Liver (tissue), 9 donors: ENCODE data around the gene LRRC8A. TPM values are rescaled to one million over a fixed set of nuclear protein-coding genes. Genes with fewer than 3 reads are reported as not detected.
A peak's percentile ranks its signal among the peaks of the same experiment; 100 is the strongest.

Source experiments
- DNase-seq: peaks from one replicate; pipeline ENCODE4 v3.0.0-alpha.2; 2017; ENCODE audit warnings: low spot score
- H3K27ac ChIP-seq, 2 donors: one replicate each; pipeline ENCODE4 v1.7.0; 2013; ENCODE audit warnings: inconsistent platforms in 2 of 2, low read length in 2 of 2, control low read depth in 1 of 2, low read depth in 1 of 2, mild to moderate bottlenecking in 1 of 2
- H3K27me3 ChIP-seq, 4 donors: one replicate each; pipeline versions ENCODE4 v1.6.1 to v1.7.0; 2013; ENCODE audit warnings: low read length in 3 of 4, inconsistent platforms in 1 of 4, mild to moderate bottlenecking in 1 of 4, moderate library complexity in 1 of 4; ENCODE audit not compliant: control insufficient read depth in 4 of 4, insufficient read depth in 4 of 4
- H3K36me3 ChIP-seq, 4 donors: one replicate each; pipeline versions ENCODE4 v1.6.1 to v1.7.0; 2013; ENCODE audit warnings: low read length in 3 of 4, mild to moderate bottlenecking in 3 of 4, low read depth in 1 of 4, moderate library complexity in 1 of 4; ENCODE audit not compliant: control insufficient read depth in 4 of 4, insufficient read depth in 3 of 4
- H3K4me1 ChIP-seq, 4 donors: one replicate each; pipeline versions ENCODE4 v1.6.1 to v1.7.0; 2013; ENCODE audit warnings: low read length in 3 of 4, mild to moderate bottlenecking in 3 of 4, moderate library complexity in 1 of 4; ENCODE audit not compliant: control insufficient read depth in 4 of 4, insufficient read depth in 4 of 4
- H3K4me3 ChIP-seq, 3 donors: one replicate each; pipeline versions ENCODE4 v1.6.1 to v1.7.0; 2013; ENCODE audit warnings: low read length in 3 of 3, control low read depth in 1 of 3, low read depth in 1 of 3, mild to moderate bottlenecking in 1 of 3
- H3K9ac ChIP-seq, 2 donors: one replicate each; pipeline ENCODE4 v1.7.0; 2013; ENCODE audit warnings: low read length in 2 of 2, mild to moderate bottlenecking in 2 of 2, moderate library complexity in 2 of 2, control low read depth in 1 of 2, low read depth in 1 of 2
- H3K9me3 ChIP-seq, 4 donors: one replicate each; pipeline versions ENCODE4 v1.6.1 to v1.7.0; 2013; ENCODE audit warnings: low read length in 3 of 4; ENCODE audit not compliant: control insufficient read depth in 4 of 4
- EGR1 ChIP-seq, 2 donors: IDR thresholded peaks; 2 replicates each; pipeline ENCODE4 v1.6.1; 2016 to 2018; ENCODE audit warnings: antibody characterized with exemption in 2 of 2, low read depth in 2 of 2
- FOXA1 ChIP-seq: IDR thresholded peaks from 2 replicates; pipeline ENCODE4 v1.6.1; 2016; ENCODE audit warnings: antibody characterized with exemption
- FOXA2 ChIP-seq: IDR thresholded peaks from 2 replicates; pipeline ENCODE4 v1.6.1; 2016; ENCODE audit warnings: antibody characterized with exemption
- GABPA ChIP-seq, 2 donors: IDR thresholded peaks in 1 of 2; conservative IDR thresholded peaks in 1 of 2; 2 replicates each; pipeline ENCODE4 v1.6.1; 2016; ENCODE audit warnings: antibody characterized with exemption in 2 of 2, mild to moderate bottlenecking in 1 of 2, moderate library complexity in 1 of 2
- HNF4A ChIP-seq, 2 donors: conservative IDR thresholded peaks; 2 replicates each; pipeline ENCODE4 v1.6.1; 2016; ENCODE audit warnings: antibody characterized with exemption in 2 of 2, mild to moderate bottlenecking in 2 of 2
- MAX ChIP-seq: IDR thresholded peaks from 2 replicates; pipeline ENCODE4 v1.6.1; 2016; ENCODE audit warnings: antibody characterized with exemption
- NR2F2 ChIP-seq: IDR thresholded peaks from 2 replicates; pipeline ENCODE4 v1.6.1; 2016; ENCODE audit warnings: antibody characterized with exemption
- RAD21 ChIP-seq, 2 donors: IDR thresholded peaks; 2 replicates each; pipeline ENCODE4 v1.6.1; 2016; ENCODE audit warnings: antibody characterized with exemption in 2 of 2, mild to moderate bottlenecking in 2 of 2
- RXRA ChIP-seq, 2 donors: IDR thresholded peaks; 2 replicates each; pipeline ENCODE4 v1.6.1; 2017 to 2018; ENCODE audit warnings: antibody characterized with exemption in 2 of 2, mild to moderate bottlenecking in 1 of 2
- SP1 ChIP-seq: IDR thresholded peaks from 2 replicates; pipeline ENCODE4 v1.6.1; 2018; ENCODE audit warnings: antibody characterized with exemption, mild to moderate bottlenecking
- TAF1 ChIP-seq: conservative IDR thresholded peaks from 2 replicates; pipeline ENCODE4 v1.6.1; 2016; ENCODE audit warnings: antibody characterized with exemption, mild to moderate bottlenecking
- YY1 ChIP-seq: IDR thresholded peaks from 2 replicates; pipeline ENCODE4 v1.6.1; 2016; ENCODE audit warnings: antibody characterized with exemption, mild to moderate bottlenecking
- WGBS: extraction: QIAGEN DNeasy Blood & Tissue Kit; methylation state at CpG from one replicate; pipeline ENCODE4 v1.1.7; 2013; 5-methylcytosine and 5-hydroxymethylcytosine counted together
- polyA plus RNA-seq, 2 donors: library from polyadenylated mRNA; stranded (reverse) in 1 of 2; unstranded in 1 of 2; fragments of 200-250 nt in 1 of 2; fragments of >200 nt in 1 of 2; fragmentation: Nextera tagmentation in 1 of 2; extraction: Ambion mirVana in 1 of 2; gene quantifications; one replicate each; pipeline versions ENCODE4 v1.2.1 to v1.2.3, GENCODE V29; 2013 to 2015
- total RNA-seq, 2 donors: library from RNA; depleted of rRNA; stranded (reverse); fragments of >200 nt; gene quantifications; one replicate each; pipeline ENCODE4 v1.2.3, GENCODE V29; 2014
- TF ChIP-seq, protein P1 (sequence below): IDR thresholded peaks from 2 replicates; pipeline ENCODE4 v1.6.1; 2016; ENCODE audit warnings: antibody characterized with exemption, mild to moderate bottlenecking
- TF ChIP-seq, protein P2 (sequence below): IDR thresholded peaks from 2 replicates; pipeline ENCODE4 v1.6.1; 2016; ENCODE audit warnings: antibody characterized with exemption
- donor health status: healthy.
- donor health status: healthy.
- donor health status: healthy.
- donor health status: healthy.
- donor health status: healthy.

Gene LRRC8A
- total and polyA plus RNA-seq, 4 donors, result 14.6 to 22.8 (median 17.9) TPM

DNA sequence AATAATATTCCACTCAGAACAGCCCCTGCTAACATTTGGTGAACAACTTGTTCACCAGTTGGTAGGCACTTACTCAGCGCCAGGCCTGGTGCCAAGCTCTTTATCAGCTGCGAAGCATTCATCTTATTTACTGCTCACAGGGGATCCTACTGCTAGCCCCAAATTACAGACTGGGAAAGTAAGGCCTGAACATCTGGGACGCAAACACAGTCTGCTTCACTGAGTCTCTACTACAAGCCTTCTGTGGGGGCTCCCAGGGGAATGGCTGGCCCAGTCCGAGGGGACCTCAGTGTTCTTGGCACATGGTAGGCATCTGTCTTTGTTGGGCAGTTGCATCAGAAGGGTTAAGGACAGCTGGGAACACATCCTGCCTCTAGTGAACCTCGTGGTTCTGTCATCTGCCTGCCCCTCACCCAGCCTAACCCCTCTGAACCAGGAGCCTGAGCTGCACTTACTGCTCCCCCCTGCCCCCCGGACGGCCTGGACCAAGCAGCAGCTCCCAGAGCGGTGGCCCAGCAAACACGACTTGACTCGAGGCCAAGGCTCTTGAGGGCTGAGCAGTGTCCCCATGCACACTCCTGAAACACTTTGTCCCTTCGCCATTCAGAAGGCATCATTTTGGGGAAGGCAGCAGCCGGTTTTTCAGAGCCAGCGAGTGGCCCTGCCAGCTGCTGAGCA is 38.6 kb downstream of the LRRC8A start, which contains the start of gene PHYHD1:
Gene PHYHD1, plus strand, starts transcription at position 602 of the 678 bp plus-strand sequence. CDS start 1,342 bp downstream, outside the sequence.
- Histone ChIP-seq H3K4me3 (peak within 1 kb of the TSS in 2 of 3 donors; percentile 69 to 85), H3K9ac (peak within 1 kb of the TSS; percentile 32 to 54), H3K27ac (peak within 1 kb of the TSS; percentile 81 to 86), H3K36me3 (peaks cover 0 to 2% (median 0%) of the 10 kb centered on the region in 4 donors), H3K4me1 (peaks cover 9 to 55% (median 36%) of the 10 kb centered on the region in 4 donors), H3K27me3 (no peaks in the 10 kb centered on the region), H3K9me3 (no peaks in the 10 kb centered on the region)
- TF ChIP-seq SP1 (peak; percentile 75), FOXA2 (no peak), GABPA (IDR thresholded peaks at IDR 0.05 in 1 of 2, conservative IDR thresholded peaks at IDR 0.05 in 1 of 2) (no peak), EGR1 (IDR thresholded peaks at IDR 0.05; ENCODE audit: low read depth in 2 of 2) (no peak), FOXA1 (no peak), RXRA (IDR thresholded peaks at IDR 0.05) (peak; percentile 76 to 87), MAX (peak; percentile 69), TAF1 (peak; percentile 43), NR2F2 (peak; percentile 45), HNF4A (conservative IDR thresholded peaks at IDR 0.05) (peak in 1 of 2 donors; percentile 46)
- TF ChIP-seq, protein P1, sequence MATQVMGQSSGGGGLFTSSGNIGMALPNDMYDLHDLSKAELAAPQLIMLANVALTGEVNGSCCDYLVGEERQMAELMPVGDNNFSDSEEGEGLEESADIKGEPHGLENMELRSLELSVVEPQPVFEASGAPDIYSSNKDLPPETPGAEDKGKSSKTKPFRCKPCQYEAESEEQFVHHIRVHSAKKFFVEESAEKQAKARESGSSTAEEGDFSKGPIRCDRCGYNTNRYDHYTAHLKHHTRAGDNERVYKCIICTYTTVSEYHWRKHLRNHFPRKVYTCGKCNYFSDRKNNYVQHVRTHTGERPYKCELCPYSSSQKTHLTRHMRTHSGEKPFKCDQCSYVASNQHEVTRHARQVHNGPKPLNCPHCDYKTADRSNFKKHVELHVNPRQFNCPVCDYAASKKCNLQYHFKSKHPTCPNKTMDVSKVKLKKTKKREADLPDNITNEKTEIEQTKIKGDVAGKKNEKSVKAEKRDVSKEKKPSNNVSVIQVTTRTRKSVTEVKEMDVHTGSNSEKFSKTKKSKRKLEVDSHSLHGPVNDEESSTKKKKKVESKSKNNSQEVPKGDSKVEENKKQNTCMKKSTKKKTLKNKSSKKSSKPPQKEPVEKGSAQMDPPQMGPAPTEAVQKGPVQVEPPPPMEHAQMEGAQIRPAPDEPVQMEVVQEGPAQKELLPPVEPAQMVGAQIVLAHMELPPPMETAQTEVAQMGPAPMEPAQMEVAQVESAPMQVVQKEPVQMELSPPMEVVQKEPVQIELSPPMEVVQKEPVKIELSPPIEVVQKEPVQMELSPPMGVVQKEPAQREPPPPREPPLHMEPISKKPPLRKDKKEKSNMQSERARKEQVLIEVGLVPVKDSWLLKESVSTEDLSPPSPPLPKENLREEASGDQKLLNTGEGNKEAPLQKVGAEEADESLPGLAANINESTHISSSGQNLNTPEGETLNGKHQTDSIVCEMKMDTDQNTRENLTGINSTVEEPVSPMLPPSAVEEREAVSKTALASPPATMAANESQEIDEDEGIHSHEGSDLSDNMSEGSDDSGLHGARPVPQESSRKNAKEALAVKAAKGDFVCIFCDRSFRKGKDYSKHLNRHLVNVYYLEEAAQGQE, result no peak
- TF ChIP-seq, protein P2, sequence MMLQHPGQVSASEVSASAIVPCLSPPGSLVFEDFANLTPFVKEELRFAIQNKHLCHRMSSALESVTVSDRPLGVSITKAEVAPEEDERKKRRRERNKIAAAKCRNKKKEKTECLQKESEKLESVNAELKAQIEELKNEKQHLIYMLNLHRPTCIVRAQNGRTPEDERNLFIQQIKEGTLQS, result peak; percentile 34
- no peak for DNase-seq
- WGBS, result 29% methylated on average over 13 of the region's 13 CpGs

- Histone ChIP-seq H3K36me3 (peaks cover 0 to 2% (median 0%) of the 10 kb centered on the region in 4 donors), H3K9me3 (no peaks in the 10 kb centered on the region), H3K9ac (peak overlapping the region; percentile 32 to 54), H3K27ac (peak overlapping the region; percentile 63 to 81), H3K27me3 (no peaks in the 10 kb centered on the region), H3K4me3 (peak overlapping the region; percentile 69 to 85 (median 78)), H3K4me1 (peaks cover 9 to 48% (median 32%) of the 10 kb centered on the region in 4 donors)
- no peak for TF ChIP-seq TAF1
- peak in 1 of 2 donors; percentile 17 for TF ChIP-seq RAD21 (IDR thresholded peaks at IDR 0.05)
- peak; percentile 78 for TF ChIP-seq YY1
- peak in 1 of 2 donors; percentile 38 for TF ChIP-seq HNF4A (conservative IDR thresholded peaks at IDR 0.05)
- TF ChIP-seq RXRA (IDR thresholded peaks at IDR 0.05), result peak; percentile 18 to 43
- peak; percentile 85 for TF ChIP-seq NR2F2
- TF ChIP-seq, protein P1, result no peak
- 9% methylated on average over 32 of the region's 32 CpGs for WGBS
- DNase-seq, result peak; percentile 54
Observed at GRCh38 chr9:128921881-128922763, 40.2 kb downstream of the LRRC8A start.
